Gastroesophageal sphincter (tissue), 3 donors: Measurements from ENCODE around the gene TOB2.
"Not testable (repeated sequence)": the region's sequence is repeated elsewhere in the genome, so short reads cannot be mapped to it uniquely, and the experiment has no call there.

ENCODE experiments used
- CTCF ChIP-seq, 4 experiments: fragments of 200-600 bp in 2 of 4; fragments of 450-650 bp in 2 of 4; sonication (generic) in 1 of 4; IDR thresholded peaks; one replicate each; pipeline ENCODE4 v1.5.1; 2017 to 2019; ENCODE audit warnings: antibody characterized with exemption in 4 of 4, mild to moderate bottlenecking in 2 of 4, moderate library complexity in 2 of 4
- EP300 ChIP-seq: sonication (generic); formaldehyde crosslinking; IDR thresholded peaks from one replicate; pipeline ENCODE4 v1.6.1; 2017; ENCODE audit warnings: antibody characterized with exemption, mild to moderate bottlenecking
- POLR2A ChIP-seq, 2 donors: fragments of 450-650 bp; IDR thresholded peaks; one replicate each; pipeline ENCODE4 v1.6.1; 2017; ENCODE audit warnings: antibody characterized with exemption in 2 of 2, mild to moderate bottlenecking in 2 of 2, moderate library complexity in 1 of 2
- POLR2AphosphoS5 ChIP-seq: sonication (generic); formaldehyde crosslinking; IDR thresholded peaks from one replicate; pipeline ENCODE4 v1.6.1; 2017; ENCODE audit warnings: antibody characterized with exemption

GRCh38 chr22:41402851-41403250 is 43.8 kb downstream of the TOB2 start:
- not testable (repeated sequence) for TF ChIP-seq CTCF (IDR thresholded peaks at IDR 0.05); POLR2A (IDR thresholded peaks at IDR 0.05); POLR2AphosphoS5; EP300
